Measurements from ENCODE around the gene PPIL6.

GRCh38 chr6:109345986-109346385, 94.4 kb downstream of the PPIL6 start:
- TF ChIP-seq CTCF (IDR thresholded peaks at IDR 0.05) (no peak), TCF12 (IDR thresholded peaks at IDR 0.05) (no peak), EP300 (IDR thresholded peaks at IDR 0.05; ENCODE audit: borderline replicate concordance in 1 of 2, low read depth in 1 of 2, low read length in 1 of 2) (no peak), TAF1 (IDR thresholded peaks at IDR 0.05; ENCODE audit: borderline replicate concordance, low read depth, low read length) (no peak), POLR2AphosphoS5 (IDR thresholded peaks at IDR 0.05; ENCODE audit: low read depth, low read length) (no peak), RAD21 (IDR thresholded peaks at IDR 0.05; ENCODE audit: low read length) (no peak), GATA2 (CRISPR knock-in tag; IDR thresholded peaks at IDR 0.05) (no peak)
